Measurements from ENCODE around the gene PRKCZ.

GRCh38 chr1:2126331-2127186, 76.3 kb downstream of the PRKCZ start:
- TF ChIP-seq YY1 (IDR thresholded peaks at IDR 0.05; ENCODE audit: insufficient read depth, insufficient read length) (no peak), ZNF274 (IDR thresholded peaks at IDR 0.05; ENCODE audit: low read depth, low read length) (no peak)

All from NT2/D1 (cell line).